ENCODE results near the gene RGS5. TPM values are rescaled to one million over a fixed set of nuclear protein-coding genes. Genes with fewer than 3 reads are reported as not detected.

RGS5 gene
- total and polyA plus RNA-seq, 7 donors = 2.8 to 285 (median 155) TPM

DNA sequence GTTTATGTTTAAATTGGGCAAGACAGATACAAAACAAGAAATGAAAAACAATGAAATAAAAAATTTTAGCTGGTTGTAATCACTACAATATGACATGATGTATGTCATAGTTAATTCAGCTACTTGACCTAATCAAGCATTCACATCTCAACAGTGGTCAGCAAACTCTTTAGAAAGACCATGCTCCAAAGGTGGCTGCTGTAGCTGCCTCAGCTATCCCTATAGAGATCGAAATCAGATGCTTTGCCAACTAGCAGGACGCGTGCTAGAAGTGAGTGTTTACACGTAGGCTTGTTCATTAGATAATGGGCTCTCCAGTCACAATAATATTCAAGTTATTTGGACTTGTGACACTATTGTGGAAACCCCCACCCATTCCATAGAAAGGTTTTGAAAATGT, 25.9 kb downstream of the RGS5 start:
- no peak for DNase-seq
- H3K36me3 ChIP-seq = no peaks in the 10 kb centered on the region
- no peak overlapping the region for H3K4me3 ChIP-seq
- peak overlapping the region in 2 of 4 donors; percentile 77 to 79 for H3K27ac ChIP-seq
- intact Hi-C loops (cut with DNase I) = no loop called here
- 86 to 89% methylated on average over 4 of the region's 4 CpGs for WGBS, 2 donors
- TF ChIP-seq, protein P1, sequence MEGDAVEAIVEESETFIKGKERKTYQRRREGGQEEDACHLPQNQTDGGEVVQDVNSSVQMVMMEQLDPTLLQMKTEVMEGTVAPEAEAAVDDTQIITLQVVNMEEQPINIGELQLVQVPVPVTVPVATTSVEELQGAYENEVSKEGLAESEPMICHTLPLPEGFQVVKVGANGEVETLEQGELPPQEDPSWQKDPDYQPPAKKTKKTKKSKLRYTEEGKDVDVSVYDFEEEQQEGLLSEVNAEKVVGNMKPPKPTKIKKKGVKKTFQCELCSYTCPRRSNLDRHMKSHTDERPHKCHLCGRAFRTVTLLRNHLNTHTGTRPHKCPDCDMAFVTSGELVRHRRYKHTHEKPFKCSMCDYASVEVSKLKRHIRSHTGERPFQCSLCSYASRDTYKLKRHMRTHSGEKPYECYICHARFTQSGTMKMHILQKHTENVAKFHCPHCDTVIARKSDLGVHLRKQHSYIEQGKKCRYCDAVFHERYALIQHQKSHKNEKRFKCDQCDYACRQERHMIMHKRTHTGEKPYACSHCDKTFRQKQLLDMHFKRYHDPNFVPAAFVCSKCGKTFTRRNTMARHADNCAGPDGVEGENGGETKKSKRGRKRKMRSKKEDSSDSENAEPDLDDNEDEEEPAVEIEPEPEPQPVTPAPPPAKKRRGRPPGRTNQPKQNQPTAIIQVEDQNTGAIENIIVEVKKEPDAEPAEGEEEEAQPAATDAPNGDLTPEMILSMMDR (IDR thresholded peaks at IDR 0.05) = no peak
- TF ChIP-seq POLR2AphosphoS5 (IDR thresholded peaks at IDR 0.05) (no peak), EP300 (IDR thresholded peaks at IDR 0.05) (no peak), POLR2A (IDR thresholded peaks at IDR 0.05) (no peak)
- H3K27me3 ChIP-seq = no peaks in the 10 kb centered on the region
- peaks cover 0 to 61% (median 53%) of the 10 kb centered on the region in 4 donors for H3K4me1 ChIP-seq
- H3K9me3 ChIP-seq = no peaks in the 10 kb centered on the region

DNA sequence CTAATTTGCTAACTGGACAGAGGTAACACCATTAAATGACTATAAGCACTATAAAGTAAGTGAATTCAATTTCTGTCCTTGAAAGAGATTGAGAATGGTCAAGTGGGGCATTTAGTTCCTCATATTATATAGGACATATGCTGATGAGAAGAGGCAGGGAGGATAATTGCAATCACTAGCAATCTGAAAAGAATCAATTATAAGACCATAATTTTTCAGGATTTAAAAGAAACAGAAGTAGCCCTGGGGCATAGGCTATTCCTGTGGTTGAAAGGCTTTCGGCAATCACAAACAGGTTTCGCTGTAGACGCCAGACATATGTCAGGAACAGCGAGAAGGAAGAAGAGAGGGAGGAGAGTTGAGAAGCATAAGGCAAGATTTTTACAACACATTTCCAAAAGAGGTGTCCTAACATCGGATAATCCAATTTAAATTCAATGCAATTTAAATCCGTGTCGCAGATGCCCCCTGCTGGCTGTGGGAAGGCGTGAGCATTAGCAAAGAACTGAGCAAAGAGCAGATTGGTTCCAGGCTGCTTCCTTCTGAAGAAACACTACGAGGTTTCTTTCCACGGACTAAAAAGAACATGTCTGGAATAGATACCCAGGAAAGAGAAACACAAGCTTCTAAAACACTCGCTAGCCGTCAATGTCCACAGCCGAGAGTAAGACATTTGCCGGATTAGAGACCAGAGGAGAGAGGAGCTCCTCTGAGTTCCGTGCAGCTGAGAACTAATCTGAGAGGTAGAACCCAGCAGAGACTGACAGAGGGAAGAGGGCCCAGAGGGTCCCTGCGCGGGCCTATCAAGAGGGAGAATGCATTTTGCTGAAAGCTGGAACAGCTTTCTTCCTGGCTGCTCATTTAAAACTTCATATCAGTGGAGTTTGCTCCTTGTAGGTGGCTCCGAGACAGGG, 27.9 kb downstream of the RGS5 start:
- Histone ChIP-seq H3K9me3 (no peaks in the 10 kb centered on the region), H3K27ac (peak overlapping the region; percentile 69 to 79 (median 76)), H3K4me3 (peak overlapping the region in 3 of 4 donors; percentile 19 to 36 (median 25)), H3K4me1 (peaks cover 0 to 71% (median 62%) of the 10 kb centered on the region in 4 donors), H3K36me3 (no peaks in the 10 kb centered on the region), H3K27me3 (no peaks in the 10 kb centered on the region)
- peak; percentile 80 for DNase-seq
- intact Hi-C loops (cut with DNase I) = loop anchor here (1.0 to 2.0 kb wide), 4 partner anchors 102 to 320 kb away; no protein-coding TSS in a partner anchor
- no peak for TF ChIP-seq POLR2AphosphoS5 (IDR thresholded peaks at IDR 0.05)
- TF ChIP-seq POLR2A (IDR thresholded peaks at IDR 0.05) = no peak
- TF ChIP-seq, protein P1 (IDR thresholded peaks at IDR 0.05) = peak; percentile 79 to 90 (median 81)
- no peak for TF ChIP-seq EP300 (IDR thresholded peaks at IDR 0.05)
- WGBS, 2 donors = 50 to 55% methylated on average over 18 of the region's 18 CpGs

DNA sequence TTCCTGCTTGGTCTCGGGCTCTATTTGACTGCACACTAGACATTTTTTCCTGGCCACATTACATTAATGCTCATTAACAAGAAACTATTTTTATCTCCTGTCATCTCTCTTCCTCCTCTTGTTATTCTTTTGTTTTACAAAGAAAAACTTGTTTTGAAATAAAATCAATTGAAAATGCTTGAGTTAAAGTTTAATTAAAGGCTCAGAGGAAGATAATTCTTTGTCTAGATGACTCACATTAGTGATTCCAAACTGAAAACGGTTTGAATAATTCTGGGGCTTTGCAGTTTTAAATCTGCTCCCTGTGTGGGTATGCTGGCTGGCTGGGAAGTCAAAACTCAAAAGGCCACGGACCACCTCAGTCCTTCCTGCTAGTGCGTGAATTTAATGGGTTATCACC, 29.6 kb downstream of the RGS5 start:
- intact Hi-C loops (cut with DNase I) = no loop called here

DNA sequence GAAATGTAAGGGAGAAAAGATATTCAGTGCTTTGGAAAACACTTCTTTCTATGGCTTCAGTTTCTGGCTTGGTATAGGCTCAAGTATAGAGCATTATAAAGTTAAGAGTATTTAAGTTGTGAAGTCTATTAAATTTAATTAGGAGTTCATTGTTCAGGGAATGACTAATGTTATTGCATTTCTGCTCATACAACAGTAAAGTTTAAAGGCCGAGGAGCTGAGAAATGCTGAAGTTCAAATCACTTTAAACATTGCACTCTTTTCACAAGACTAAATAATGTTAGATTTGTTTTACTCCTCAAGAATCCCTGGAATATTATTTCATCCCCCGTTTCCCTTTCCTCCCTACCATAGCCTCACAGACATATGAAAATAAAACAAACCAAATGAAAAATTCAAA, 30.1 kb downstream of the RGS5 start:
- no peak for DNase-seq
- WGBS, 2 donors = 53 to 67% methylated on average over 2 of the region's 2 CpGs
- Histone ChIP-seq H3K9me3 (no peaks in the 10 kb centered on the region), H3K27ac (peak overlapping the region; percentile 51 to 79 (median 58)), H3K36me3 (no peaks in the 10 kb centered on the region), H3K4me3 (no peak overlapping the region), H3K4me1 (peaks cover 0 to 70% (median 59%) of the 10 kb centered on the region in 4 donors), H3K27me3 (no peaks in the 10 kb centered on the region)
- TF ChIP-seq EP300 (IDR thresholded peaks at IDR 0.05) (no peak), POLR2AphosphoS5 (IDR thresholded peaks at IDR 0.05) (no peak), POLR2A (IDR thresholded peaks at IDR 0.05) (no peak)
- TF ChIP-seq, protein P1 (IDR thresholded peaks at IDR 0.05) = no peak
- intact Hi-C loops (cut with DNase I) = no loop called here

More for the DNA sequence above, 29.6 kb downstream of the RGS5 start:
- H3K4me3 ChIP-seq = no peak overlapping the region
- TF ChIP-seq POLR2AphosphoS5 (IDR thresholded peaks at IDR 0.05) (no peak), EP300 (IDR thresholded peaks at IDR 0.05) (no peak), POLR2A (IDR thresholded peaks at IDR 0.05) (no peak)
- TF ChIP-seq, protein P1 (IDR thresholded peaks at IDR 0.05) = no peak
- H3K4me1 ChIP-seq = peaks cover 0 to 65% (median 54%) of the 10 kb centered on the region in 4 donors
- no peaks in the 10 kb centered on the region for H3K27me3 ChIP-seq
- peak overlapping the region; percentile 51 to 79 (median 58) for H3K27ac ChIP-seq
- no peaks in the 10 kb centered on the region for H3K36me3 ChIP-seq
- 62 to 64% methylated on average over 4 of the region's 4 CpGs for WGBS, 2 donors
- H3K9me3 ChIP-seq = no peaks in the 10 kb centered on the region
- no peak for DNase-seq

Measured in sigmoid colon (tissue), 7 donors.